IMR-90 (cell line): ENCODE data around the gene SETD9. TPM values are rescaled to one million over a fixed set of nuclear protein-coding genes. Genes with fewer than 3 reads are reported as not detected.

Experiments used
- ATAC-seq: fragments of 200-7000 bp; cut with Tn5 transposase; 2 replicates; pipeline ENCODE4 v1.9.1; 2020; ENCODE audit warnings: low read depth, mild to moderate bottlenecking, moderate library complexity
- BruUV-seq: library from RNA; stranded (reverse); fragments of 400-500 nt; replicated peaks from 2 replicates; lab custom pipeline; 2021; lab: Mats Ljungman, UMichigan
- CTCF ChIA-PET: fragments of 300-600 bp; formaldehyde crosslinking; extraction: SDS; loops from one replicate; lab custom pipeline; 2021; ENCODE audit warnings: antibody characterized with exemption; lab: Yijun Ruan, JAX
- POLR2A ChIA-PET: fragments of 300-600 bp; sonication (Branson Sonifier 250); formaldehyde crosslinking; loops from one replicate; lab custom pipeline; 2022; ENCODE audit warnings: antibody characterized with exemption; ENCODE audit not compliant: unreplicated experiment; lab: Charles Lee
- DNase-seq: peaks from one replicate; pipeline ENCODE4 v3.0.0; 2013
- H2AFZ ChIP-seq: replicated peaks from 2 replicates; pipeline ENCODE3; 2013; ENCODE audit warnings: low read length, mild to moderate bottlenecking; ENCODE audit not compliant: poor library complexity
- H2AK5ac ChIP-seq: 2 replicates; pipeline ENCODE4 v1.6.1; 2013; ENCODE audit warnings: low read depth, low read length, inconsistent platforms
- H2AK9ac ChIP-seq: replicated peaks from 2 replicates; pipeline ENCODE3; 2013; ENCODE audit warnings: mild to moderate bottlenecking, low read depth, low read length, moderate library complexity; ENCODE audit not compliant: poor library complexity
- H2BK120ac ChIP-seq: 2 replicates; pipeline ENCODE4 v1.6.1; 2013; ENCODE audit warnings: low read depth, low read length, inconsistent platforms
- H2BK15ac ChIP-seq: 3 replicates; pipeline ENCODE4 v1.6.1; 2013; ENCODE audit warnings: low read depth, low read length, inconsistent platforms
- H2BK20ac ChIP-seq: 2 replicates; pipeline ENCODE4 v1.6.1; 2013; ENCODE audit warnings: low read depth, mild to moderate bottlenecking, inconsistent platforms, low read length, moderate library complexity
- H2BK5ac ChIP-seq: 2 replicates; pipeline ENCODE4 v1.6.1; 2013; ENCODE audit warnings: mild to moderate bottlenecking, low read depth, low read length, inconsistent platforms; ENCODE audit not compliant: poor library complexity, severe bottlenecking
- H3K14ac ChIP-seq: replicated peaks from 2 replicates; pipeline ENCODE4 v1.6.1; 2013; ENCODE audit warnings: low read depth, low read length, inconsistent platforms
- H3K18ac ChIP-seq: 2 replicates; pipeline ENCODE4 v1.6.1; 2013; ENCODE audit warnings: low read depth, low read length, control low read depth
- H3K23ac ChIP-seq: 2 replicates; pipeline ENCODE4 v1.6.1; 2013; ENCODE audit warnings: low read depth, low read length, inconsistent platforms
- H3K27ac ChIP-seq: 2 replicates; pipeline ENCODE4 v1.5.1; 2013; ENCODE audit warnings: mild to moderate bottlenecking, control low read depth, low read length; ENCODE audit not compliant: insufficient read depth
- H3K27me3 ChIP-seq: 2 replicates; pipeline ENCODE4 v1.6.1; 2013; ENCODE audit warnings: low read length; ENCODE audit not compliant: control insufficient read depth, insufficient read depth
- H3K36me3 ChIP-seq: 2 replicates; pipeline ENCODE4 v1.6.1; 2013; ENCODE audit warnings: low read length, mixed read lengths; ENCODE audit not compliant: control insufficient read depth, insufficient read depth
- H3K4ac ChIP-seq: 2 replicates; pipeline ENCODE4 v1.6.1; 2013; ENCODE audit warnings: low read depth, low read length, inconsistent platforms
- H3K4me1 ChIP-seq: 2 replicates; pipeline ENCODE4 v1.6.1; 2013; ENCODE audit warnings: low read length, mixed read lengths; ENCODE audit not compliant: control insufficient read depth, insufficient read depth
- H3K4me2 ChIP-seq: 2 replicates; pipeline ENCODE4 v1.6.1; 2013; ENCODE audit warnings: low read depth, mild to moderate bottlenecking, control low read depth, low read length, moderate library complexity
- H3K4me3 ChIP-seq: 2 replicates; pipeline ENCODE4 v1.5.1; 2013; ENCODE audit warnings: low read depth, mild to moderate bottlenecking, control low read depth, low read length, moderate library complexity; ENCODE audit not compliant: insufficient read depth
- H3K56ac ChIP-seq: 2 replicates; pipeline ENCODE4 v1.6.1; 2013; ENCODE audit warnings: low read length, inconsistent platforms; ENCODE audit not compliant: insufficient read depth; ENCODE audit errors: extremely low read depth
- H3K79me1 ChIP-seq, 2 experiments: 2 replicates each; pipeline ENCODE4 v1.6.1; 2013; ENCODE audit warnings: low read length in 2 of 2, inconsistent platforms in 1 of 2, low read depth in 1 of 2
- H3K9ac ChIP-seq: 2 replicates; pipeline ENCODE4 v1.6.1; 2013; ENCODE audit warnings: low read depth, low read length, control low read depth
- H3K9me1 ChIP-seq: 2 replicates; pipeline ENCODE4 v1.6.1; 2013; ENCODE audit warnings: low read length, inconsistent platforms; ENCODE audit not compliant: insufficient read depth
- H3K9me3 ChIP-seq: 2 replicates; pipeline ENCODE4 v1.6.1; 2013; ENCODE audit warnings: low read length; ENCODE audit not compliant: control insufficient read depth, insufficient read depth
- H4K20me1 ChIP-seq: 2 replicates; pipeline ENCODE4 v1.6.1; 2013; ENCODE audit warnings: low read length, inconsistent platforms; ENCODE audit not compliant: insufficient read depth
- H4K5ac ChIP-seq: 2 replicates; pipeline ENCODE4 v1.6.1; 2013; ENCODE audit warnings: mild to moderate bottlenecking, low read depth, low read length, control low read depth
- H4K8ac ChIP-seq, 2 experiments: 2 replicates each; pipeline ENCODE4 v1.6.1; 2013; ENCODE audit warnings: low read depth in 2 of 2, low read length in 2 of 2, control low read depth in 1 of 2, inconsistent platforms in 1 of 2
- H4K91ac ChIP-seq: 2 replicates; pipeline ENCODE4 v1.6.1; 2013; ENCODE audit warnings: low read depth, low read length, inconsistent platforms; ENCODE audit not compliant: insufficient read depth
- CEBPB ChIP-seq: IDR thresholded peaks from 2 replicates; pipeline ENCODE4 v1.6.1; 2012; ENCODE audit warnings: low read depth, low read length, improper control_type of control experiment
- CHD1 ChIP-seq: IDR thresholded peaks from 2 replicates; pipeline ENCODE4 v1.6.1; 2012; ENCODE audit warnings: low read depth, low read length, improper control_type of control experiment
- ELK1 ChIP-seq: fragments of 150-350 bp; IDR thresholded peaks from 2 replicates; pipeline ENCODE4 v1.6.1; 2016; ENCODE audit warnings: low read depth, mild to moderate bottlenecking, low read length, moderate library complexity, borderline replicate concordance
- MAFK ChIP-seq: IDR thresholded peaks from 2 replicates; pipeline ENCODE4 v1.6.1; 2012; ENCODE audit warnings: low read depth, low read length, improper control_type of control experiment
- MXI1 ChIP-seq: IDR thresholded peaks from 2 replicates; pipeline ENCODE4 v1.6.1; 2012; ENCODE audit warnings: low read depth, mild to moderate bottlenecking, low read length, moderate library complexity, borderline replicate concordance
- RCOR1 ChIP-seq: IDR thresholded peaks from 2 replicates; pipeline ENCODE4 v1.6.1; 2012; ENCODE audit warnings: mild to moderate bottlenecking, low read length, improper control_type of control experiment; ENCODE audit not compliant: insufficient replicate concordance
- RFX5 ChIP-seq: IDR thresholded peaks from 2 replicates; pipeline ENCODE4 v1.8.0; 2012; ENCODE audit warnings: low read depth, mild to moderate bottlenecking, low read length, moderate library complexity
- WGBS, 2 experiments: methylation state at CpG; one replicate each; pipeline versions ENCODE4 v1.1.5 to v1.1.7; 2013; ENCODE audit warnings: missing lambda C conversion rate in 2 of 2; ENCODE audit not compliant: insufficient read length in 1 of 2; ENCODE audit errors: extremely low coverage in 2 of 2; 5-methylcytosine and 5-hydroxymethylcytosine counted together
- dilution Hi-C: fragments of 300-500 bp; cut with HindIII; formaldehyde crosslinking; loops from one replicate; pipeline ENCODE4 v1.14.3; 2018; ENCODE audit warnings: low sequenced_read_pairs; ENCODE audit not compliant: unreplicated experiment
- in situ Hi-C: fragments of 300-500 bp; cut with MboI; formaldehyde crosslinking; loops from 3 replicates; pipeline ENCODE4 v1.14.3; 2019; ENCODE audit warnings: low sequenced_read_pairs, inconsistent platforms, mixed read lengths
- intact Hi-C: fragments of 100-400 bp; cut with micrococcal nuclease; formaldehyde crosslinking; loops from 2 replicates; pipeline ENCODE4 v1.10.0; 2022
- polyA plus RNA-seq, 3 experiments: library from polyadenylated mRNA; depleted of rRNA; stranded (reverse); fragments of >200 nt; gene quantifications; 2 replicates each; pipeline ENCODE4 v1.2.3, GENCODE V29; 2012; ENCODE audit warnings: low replicate concordance in 1 of 3
- total RNA-seq: library from RNA; depleted of rRNA; stranded (reverse); fragments of >200 nt; gene quantifications from 2 replicates; pipeline ENCODE4 v1.2.3, GENCODE V29; 2012

SETD9 gene
- total and polyA plus RNA-seq, 2 of the 4 experiments (the other 2 are of a cell fraction) = 3.9 to 8.1 TPM

GRCh38 chr5:56954262-56954661 is 44.9 kb downstream of the SETD9 start:
- H2BK120ac ChIP-seq = no peak overlapping the region
- POLR2A ChIA-PET = no interaction called here
- H2BK20ac ChIP-seq = no peak overlapping the region
- H2BK5ac ChIP-seq = no peak overlapping the region
- no CpG with 5 or more reads among the region's 1 CpG for WGBS, 2 experiments
- H3K79me1 ChIP-seq = peaks cover 5 to 9% of the 10 kb centered on the region in 2 experiments; a peak in 2 of 4 replicates
- in situ Hi-C loops = no loop called here
- H2AFZ ChIP-seq = no peak overlapping the region
- no peak overlapping the region for H4K8ac ChIP-seq
- 0 out of 2 replicates have a peak, but pooled peaks cover 3% of the 10 kb centered on the region for H3K9me1 ChIP-seq
- H3K4me3 ChIP-seq = no peak overlapping the region
- no peak overlapping the region for H3K4me2 ChIP-seq
- intact Hi-C loops = loop anchor here (5.0 kb wide), 2 partner anchors 183 to 1508 kb away; partner anchors contain the start of gene PLK2
- no peak overlapping the region for H2AK9ac ChIP-seq
- no peaks in the 10 kb centered on the region for H3K9me3 ChIP-seq
- no peak overlapping the region for H3K23ac ChIP-seq
- no peak overlapping the region for H2BK15ac ChIP-seq
- no peak overlapping the region for H4K91ac ChIP-seq
- no peak overlapping the region for H3K4ac ChIP-seq
- no peak overlapping the region for H3K56ac ChIP-seq
- peaks cover 2% of the 10 kb centered on the region; the same call in 1 of the 2 replicates for H3K4me1 ChIP-seq
- CTCF ChIA-PET = interaction anchor here (0.6 kb wide), 1 partner anchor 10 kb away, joined by 4 read pairs; no protein-coding TSS in a partner anchor
- 0 out of 2 replicates have a peak, but pooled peaks cover 5% of the 10 kb centered on the region for H4K20me1 ChIP-seq
- no peak overlapping the region for H4K5ac ChIP-seq
- no peak for ATAC-seq
- no peak overlapping the region for H3K18ac ChIP-seq
- peaks cover 18% of the 10 kb centered on the region for H3K27me3 ChIP-seq
- dilution Hi-C loops = no loop called here
- TF ChIP-seq RCOR1 (no peak), ELK1 (no peak), RFX5 (no peak), CHD1 (no peak), MAFK (no peak), MXI1 (no peak), CEBPB (no peak)
- H3K14ac ChIP-seq = no peak overlapping the region
- no peak overlapping the region for H3K27ac ChIP-seq
- H3K9ac ChIP-seq = no peak overlapping the region
- H3K36me3 ChIP-seq = no peaks in the 10 kb centered on the region
- BruUV-seq = no TSS peak
- DNase-seq = no peak
- no peak overlapping the region for H2AK5ac ChIP-seq
